ENCODE results near the gene MTMR12. TPM values are rescaled to one million over a fixed set of nuclear protein-coding genes. Genes with fewer than 3 reads are reported as not detected.
"Not testable (repeated sequence)": the region's sequence is repeated elsewhere in the genome, so short reads cannot be mapped to it uniquely, and the experiment has no call there.

The MTMR12 gene
- total RNA-seq, 4 donors from 2014 or later: 13.8 to 27.5 (median 17.4) TPM

GRCh38 chr5:32302835-32303754 lies 9.6 kb downstream of the MTMR12 start:
- Histone ChIP-seq H3K27ac (peak overlapping the region in 3 of 4 donors; percentile 28 to 42 (median 38)), H3K36me3 (peaks cover 0 to 7% (median 0%) of the 10 kb centered on the region in 3 donors), H3K4me3 (no peak overlapping the region), H3K27me3 (no peaks in the 10 kb centered on the region), H3K4me1 (peaks cover 5 to 55% (median 11%) of the 10 kb centered on the region in 3 donors), H3K9me3 (no peaks in the 10 kb centered on the region)
- WGBS, 2 donors: 53 to 54% methylated on average over 7 of the region's 7 CpGs
- no peak for TF ChIP-seq POLR2A (IDR thresholded peaks at IDR 0.05)
- TF ChIP-seq, protein P1, sequence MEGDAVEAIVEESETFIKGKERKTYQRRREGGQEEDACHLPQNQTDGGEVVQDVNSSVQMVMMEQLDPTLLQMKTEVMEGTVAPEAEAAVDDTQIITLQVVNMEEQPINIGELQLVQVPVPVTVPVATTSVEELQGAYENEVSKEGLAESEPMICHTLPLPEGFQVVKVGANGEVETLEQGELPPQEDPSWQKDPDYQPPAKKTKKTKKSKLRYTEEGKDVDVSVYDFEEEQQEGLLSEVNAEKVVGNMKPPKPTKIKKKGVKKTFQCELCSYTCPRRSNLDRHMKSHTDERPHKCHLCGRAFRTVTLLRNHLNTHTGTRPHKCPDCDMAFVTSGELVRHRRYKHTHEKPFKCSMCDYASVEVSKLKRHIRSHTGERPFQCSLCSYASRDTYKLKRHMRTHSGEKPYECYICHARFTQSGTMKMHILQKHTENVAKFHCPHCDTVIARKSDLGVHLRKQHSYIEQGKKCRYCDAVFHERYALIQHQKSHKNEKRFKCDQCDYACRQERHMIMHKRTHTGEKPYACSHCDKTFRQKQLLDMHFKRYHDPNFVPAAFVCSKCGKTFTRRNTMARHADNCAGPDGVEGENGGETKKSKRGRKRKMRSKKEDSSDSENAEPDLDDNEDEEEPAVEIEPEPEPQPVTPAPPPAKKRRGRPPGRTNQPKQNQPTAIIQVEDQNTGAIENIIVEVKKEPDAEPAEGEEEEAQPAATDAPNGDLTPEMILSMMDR (IDR thresholded peaks at IDR 0.05): no peak
- intact Hi-C loops (cut with DNase I): no loop called here
- no peak for DNase-seq

- Histone ChIP-seq H3K27ac (no peak overlapping the region), H3K27me3 (no peaks in the 10 kb centered on the region), H3K4me1 (peaks cover 11 to 57% (median 16%) of the 10 kb centered on the region in 3 donors), H3K36me3 (peaks cover 0 to 7% (median 0%) of the 10 kb centered on the region in 3 donors), H3K4me3 (no peak overlapping the region), H3K9me3 (no peaks in the 10 kb centered on the region)
- TF ChIP-seq POLR2A (IDR thresholded peaks at IDR 0.05): no peak
- DNase-seq: no peak
- WGBS, 2 donors: 86 to 92% methylated on average over 2 of the region's 2 CpGs
- intact Hi-C loops (cut with DNase I): no loop called here
These were observed 10.8 kb downstream of the MTMR12 start for GRCh38 chr5:32301891-32302290.

GRCh38 chr5:32299059-32299677 lies 13.6 kb downstream of the MTMR12 start:
- WGBS, 2 donors: 87 to 88% methylated on average over 4 of the region's 4 CpGs
- H3K4me1 ChIP-seq: peaks cover 11 to 58% (median 16%) of the 10 kb centered on the region in 3 donors
- no peak for DNase-seq
- no peaks in the 10 kb centered on the region for H3K9me3 ChIP-seq
- TF ChIP-seq POLR2A (IDR thresholded peaks at IDR 0.05): no peak
- TF ChIP-seq, protein P1 (IDR thresholded peaks at IDR 0.05): no peak
- intact Hi-C loops (cut with DNase I): no loop called here
- no peaks in the 10 kb centered on the region for H3K27me3 ChIP-seq
- peaks cover 0 to 30% (median 0%) of the 10 kb centered on the region in 3 donors for H3K36me3 ChIP-seq
- no peak overlapping the region for H3K4me3 ChIP-seq
- H3K27ac ChIP-seq: no peak overlapping the region

DNA sequence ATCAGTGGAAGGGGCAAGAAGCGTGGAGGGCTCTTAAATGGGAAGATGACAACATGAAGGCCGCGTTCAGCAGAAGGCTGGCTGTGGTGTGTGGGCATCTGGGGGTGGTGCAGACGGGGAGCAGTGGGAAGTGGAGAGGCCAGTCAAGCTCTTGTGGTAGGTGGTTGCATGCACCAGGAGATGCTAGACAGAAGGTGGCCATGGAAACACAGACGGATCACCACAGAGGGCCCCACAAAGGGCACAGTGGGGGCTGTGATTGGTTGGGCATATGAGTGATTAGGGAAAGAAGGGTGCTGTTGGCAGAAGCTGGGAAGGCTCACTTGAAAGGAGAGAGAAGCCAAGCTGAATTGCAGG lies 14.7 kb downstream of the MTMR12 start:
- no peak overlapping the region for H3K4me3 ChIP-seq
- no peaks in the 10 kb centered on the region for H3K27me3 ChIP-seq
- TF ChIP-seq, protein P1 (IDR thresholded peaks at IDR 0.05): no peak
- TF ChIP-seq POLR2A (IDR thresholded peaks at IDR 0.05): no peak
- peak overlapping the region in 1 of 4 donors; percentile 19 for H3K27ac ChIP-seq
- no peak for DNase-seq
- intact Hi-C loops (cut with DNase I): no loop called here
- 31 to 40% methylated on average over 5 of the region's 5 CpGs for WGBS, 2 donors
- H3K36me3 ChIP-seq: peaks cover 0 to 41% (median 0%) of the 10 kb centered on the region in 3 donors
- H3K4me1 ChIP-seq: peaks cover 11 to 46% (median 15%) of the 10 kb centered on the region in 3 donors
- no peaks in the 10 kb centered on the region for H3K9me3 ChIP-seq

GRCh38 chr5:32297181-32298058 lies 15.3 kb downstream of the MTMR12 start:
- DNase-seq: no peak
- Histone ChIP-seq H3K36me3 (peaks cover 0 to 45% (median 0%) of the 10 kb centered on the region in 3 donors), H3K27ac (peak overlapping the region in 1 of 4 donors; percentile 19), H3K4me1 (peaks cover 10 to 40% (median 11%) of the 10 kb centered on the region in 3 donors), H3K9me3 (no peaks in the 10 kb centered on the region), H3K4me3 (no peak overlapping the region), H3K27me3 (no peaks in the 10 kb centered on the region)
- TF ChIP-seq POLR2A (IDR thresholded peaks at IDR 0.05): no peak
- TF ChIP-seq, protein P1 (IDR thresholded peaks at IDR 0.05): no peak
- WGBS, 2 donors: 6 to 31% methylated on average over 2 of the region's 2 CpGs
- intact Hi-C loops (cut with DNase I): no loop called here

DNA sequence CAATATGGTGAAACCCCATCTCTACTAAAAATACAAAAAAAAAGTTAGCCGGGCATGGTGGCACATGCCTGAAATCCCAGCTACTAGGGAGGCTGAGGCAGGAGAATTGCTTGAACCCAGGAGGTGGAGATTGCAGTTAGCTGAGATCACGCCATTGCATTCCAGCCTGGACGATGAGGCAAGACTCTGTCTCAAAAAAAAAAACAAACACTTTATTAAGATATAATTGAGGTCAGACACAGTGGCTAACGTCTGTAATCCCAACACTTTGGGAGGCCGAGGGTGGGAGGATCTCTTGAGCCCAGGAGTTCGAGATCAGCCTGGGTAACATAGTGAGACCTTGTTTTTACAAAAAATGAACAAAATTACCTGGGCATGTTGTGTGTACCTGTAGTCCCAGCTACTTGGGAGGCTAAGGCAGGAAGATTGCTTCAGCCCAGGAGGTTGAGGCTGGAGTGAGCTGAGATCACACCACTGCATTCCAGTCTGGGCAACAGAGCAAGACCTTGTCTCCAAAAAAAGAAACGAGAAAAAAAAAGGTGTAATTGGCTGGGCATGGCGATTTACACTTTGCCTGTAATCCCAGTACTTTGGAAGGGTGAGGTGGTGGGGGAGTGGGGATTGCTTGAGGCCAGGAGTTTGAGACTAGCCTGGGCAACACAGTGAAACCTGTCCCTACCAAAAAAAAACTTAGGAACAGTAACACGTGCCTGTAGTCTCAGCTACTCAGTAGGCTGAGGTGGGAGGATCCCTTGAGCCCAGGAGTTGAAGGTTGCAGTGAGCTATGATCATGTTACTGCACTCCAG lies 16.6 kb downstream of the MTMR12 start:
- H3K27me3 ChIP-seq; intact Hi-C loops (cut with DNase I); H3K27ac ChIP-seq; DNase-seq; H3K4me3 ChIP-seq; H3K9me3 ChIP-seq: not testable (repeated sequence)
- Histone ChIP-seq H3K36me3 (peaks cover 0 to 57% (median 0%) of the 10 kb centered on the region in 3 donors), H3K4me1 (peaks cover 8 to 32% (median 9%) of the 10 kb centered on the region in 3 donors)
- WGBS, 2 donors: 66 to 72% methylated on average over 9 of the region's 9 CpGs
